NCI-H2029 (cell line): ENCODE measurements around the gene ZNF556.

ENCODE experiments used
- DNase-seq: peaks from one replicate; lab custom pipeline; 2025; lab: John Stamatoyannopoulos, UW

Gene ZNF556

GRCh38 chr19:2867025-2867991 is at the start of gene ZNF556:
Gene ZNF556, plus strand, starts transcription at chr19:2867335. Its CDS starts 87 bp downstream, at chr19:2867422.
- peak; percentile 100 for DNase-seq

GRCh38 chr19:2819540-2820111 is 47.5 kb upstream of the ZNF556 start, which contains the start of gene ZNF554:
Gene ZNF554, plus strand, starts transcription at chr19:2819868. Its CDS starts 204 bp downstream, at chr19:2820072.
- DNase-seq = peak; percentile 94

GRCh38 chr19:2820112-2820702 is 46.9 kb upstream of the ZNF556 start:
- DNase-seq = no peak

GRCh38 chr19:2822846-2823245 is 44.3 kb upstream of the ZNF556 start:
- no peak for DNase-seq

- DNase-seq = no peak
These were observed 43.5 kb upstream of the ZNF556 start for GRCh38 chr19:2823646-2824045.

GRCh38 chr19:2824129-2824528 is 43.0 kb upstream of the ZNF556 start:
- DNase-seq = no peak

- no peak for DNase-seq
These were observed 40.1 kb upstream of the ZNF556 start for GRCh38 chr19:2827022-2827421.

- no peak for DNase-seq
These were observed 39.2 kb upstream of the ZNF556 start for GRCh38 chr19:2827840-2828489.

- DNase-seq = no peak
These were observed 32.8 kb upstream of the ZNF556 start for GRCh38 chr19:2834294-2834871.

- DNase-seq = no peak
These were observed 29.7 kb upstream of the ZNF556 start for GRCh38 chr19:2837430-2837829.

GRCh38 chr19:2840794-2841791 is 26.0 kb upstream of the ZNF556 start, which contains the start of gene ZNF555:
Gene ZNF555, plus strand, starts transcription at chr19:2841475. Its CDS starts 98 bp downstream, at chr19:2841573.
- peak; percentile 99 for DNase-seq

GRCh38 chr19:2841855-2842574 is 25.1 kb upstream of the ZNF556 start:
- DNase-seq = no peak

GRCh38 chr19:2845107-2845506 is 22.0 kb upstream of the ZNF556 start:
- no peak for DNase-seq

GRCh38 chr19:2846180-2846894 is 20.8 kb upstream of the ZNF556 start:
- DNase-seq = no peak

- DNase-seq = no peak
These were observed 19.6 kb upstream of the ZNF556 start for GRCh38 chr19:2847507-2847906.

GRCh38 chr19:2848616-2849015 is 18.5 kb upstream of the ZNF556 start:
- no peak for DNase-seq

GRCh38 chr19:2850256-2850925 is 16.7 kb upstream of the ZNF556 start:
- no peak for DNase-seq

GRCh38 chr19:2852598-2852997 is 14.5 kb upstream of the ZNF556 start:
- no peak for DNase-seq
